ENCODE data around the gene CSE1L.

DNA sequence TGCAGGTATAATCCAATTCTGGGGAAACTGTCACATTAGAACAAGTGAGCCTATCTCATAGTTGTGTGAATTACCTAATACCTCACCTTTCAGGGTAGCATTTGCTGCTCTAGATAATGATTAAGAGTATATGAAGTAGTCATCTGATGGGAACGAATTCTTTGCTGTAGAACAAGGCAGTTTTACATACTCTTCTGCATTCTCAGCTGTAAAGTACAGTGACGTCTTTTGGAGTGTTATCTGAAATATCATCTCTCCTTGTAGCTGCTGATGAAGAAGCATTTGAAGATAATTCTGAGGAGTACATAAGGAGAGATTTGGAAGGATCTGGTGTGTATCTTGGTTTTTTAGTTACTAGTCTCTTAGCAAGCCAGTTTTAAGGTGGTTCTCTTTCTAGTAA is 28.4 kb downstream of the CSE1L start:
- TF ChIP-seq, protein P1, sequence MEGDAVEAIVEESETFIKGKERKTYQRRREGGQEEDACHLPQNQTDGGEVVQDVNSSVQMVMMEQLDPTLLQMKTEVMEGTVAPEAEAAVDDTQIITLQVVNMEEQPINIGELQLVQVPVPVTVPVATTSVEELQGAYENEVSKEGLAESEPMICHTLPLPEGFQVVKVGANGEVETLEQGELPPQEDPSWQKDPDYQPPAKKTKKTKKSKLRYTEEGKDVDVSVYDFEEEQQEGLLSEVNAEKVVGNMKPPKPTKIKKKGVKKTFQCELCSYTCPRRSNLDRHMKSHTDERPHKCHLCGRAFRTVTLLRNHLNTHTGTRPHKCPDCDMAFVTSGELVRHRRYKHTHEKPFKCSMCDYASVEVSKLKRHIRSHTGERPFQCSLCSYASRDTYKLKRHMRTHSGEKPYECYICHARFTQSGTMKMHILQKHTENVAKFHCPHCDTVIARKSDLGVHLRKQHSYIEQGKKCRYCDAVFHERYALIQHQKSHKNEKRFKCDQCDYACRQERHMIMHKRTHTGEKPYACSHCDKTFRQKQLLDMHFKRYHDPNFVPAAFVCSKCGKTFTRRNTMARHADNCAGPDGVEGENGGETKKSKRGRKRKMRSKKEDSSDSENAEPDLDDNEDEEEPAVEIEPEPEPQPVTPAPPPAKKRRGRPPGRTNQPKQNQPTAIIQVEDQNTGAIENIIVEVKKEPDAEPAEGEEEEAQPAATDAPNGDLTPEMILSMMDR (conservative IDR thresholded peaks at IDR 0.05; ENCODE audit: low read depth in 2 of 2): no peak
- TF ChIP-seq, protein P2, sequence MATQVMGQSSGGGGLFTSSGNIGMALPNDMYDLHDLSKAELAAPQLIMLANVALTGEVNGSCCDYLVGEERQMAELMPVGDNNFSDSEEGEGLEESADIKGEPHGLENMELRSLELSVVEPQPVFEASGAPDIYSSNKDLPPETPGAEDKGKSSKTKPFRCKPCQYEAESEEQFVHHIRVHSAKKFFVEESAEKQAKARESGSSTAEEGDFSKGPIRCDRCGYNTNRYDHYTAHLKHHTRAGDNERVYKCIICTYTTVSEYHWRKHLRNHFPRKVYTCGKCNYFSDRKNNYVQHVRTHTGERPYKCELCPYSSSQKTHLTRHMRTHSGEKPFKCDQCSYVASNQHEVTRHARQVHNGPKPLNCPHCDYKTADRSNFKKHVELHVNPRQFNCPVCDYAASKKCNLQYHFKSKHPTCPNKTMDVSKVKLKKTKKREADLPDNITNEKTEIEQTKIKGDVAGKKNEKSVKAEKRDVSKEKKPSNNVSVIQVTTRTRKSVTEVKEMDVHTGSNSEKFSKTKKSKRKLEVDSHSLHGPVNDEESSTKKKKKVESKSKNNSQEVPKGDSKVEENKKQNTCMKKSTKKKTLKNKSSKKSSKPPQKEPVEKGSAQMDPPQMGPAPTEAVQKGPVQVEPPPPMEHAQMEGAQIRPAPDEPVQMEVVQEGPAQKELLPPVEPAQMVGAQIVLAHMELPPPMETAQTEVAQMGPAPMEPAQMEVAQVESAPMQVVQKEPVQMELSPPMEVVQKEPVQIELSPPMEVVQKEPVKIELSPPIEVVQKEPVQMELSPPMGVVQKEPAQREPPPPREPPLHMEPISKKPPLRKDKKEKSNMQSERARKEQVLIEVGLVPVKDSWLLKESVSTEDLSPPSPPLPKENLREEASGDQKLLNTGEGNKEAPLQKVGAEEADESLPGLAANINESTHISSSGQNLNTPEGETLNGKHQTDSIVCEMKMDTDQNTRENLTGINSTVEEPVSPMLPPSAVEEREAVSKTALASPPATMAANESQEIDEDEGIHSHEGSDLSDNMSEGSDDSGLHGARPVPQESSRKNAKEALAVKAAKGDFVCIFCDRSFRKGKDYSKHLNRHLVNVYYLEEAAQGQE (IDR thresholded peaks at IDR 0.05; ENCODE audit: unreplicated experiment): no peak
- TF ChIP-seq NANOG (IDR thresholded peaks at IDR 0.05; ENCODE audit: borderline replicate concordance) (no peak), EZH2 (IDR thresholded peaks at IDR 0.05; ENCODE audit: low read depth, unreplicated experiment) (no peak)
